KMS-11 (cell line): ENCODE data around the gene YLPM1.

ENCODE experiments used
- H2AFZ ChIP-seq: fragments of 200-600 bp; sonication (generic); 2 replicates; pipeline ENCODE4 v1.6.1; 2016; ENCODE audit warnings: antibody characterized with exemption, mixed run types, low read depth
- H3K27ac ChIP-seq: fragments of 200-600 bp; sonication (generic); 2 replicates; pipeline ENCODE4 v1.6.1; 2016; ENCODE audit warnings: mild to moderate bottlenecking, mixed run types
- H3K27me3 ChIP-seq: fragments of 200-600 bp; sonication (generic); 2 replicates; pipeline ENCODE4 v1.6.1; 2017; ENCODE audit warnings: mild to moderate bottlenecking, low read depth, mixed run types, moderate library complexity; ENCODE audit not compliant: insufficient read depth
- H3K36me3 ChIP-seq: fragments of 200-600 bp; sonication (generic); 2 replicates; pipeline ENCODE4 v1.6.1; 2017; ENCODE audit warnings: mild to moderate bottlenecking, mixed run types; ENCODE audit not compliant: insufficient read depth
- H3K4me1 ChIP-seq: fragments of 200-600 bp; sonication (generic); 2 replicates; pipeline ENCODE4 v1.6.1; 2016; ENCODE audit warnings: mild to moderate bottlenecking, low read depth, mixed run types; ENCODE audit not compliant: poor library complexity, severe bottlenecking
- H3K4me2 ChIP-seq: fragments of 200-600 bp; sonication (generic); 2 replicates; pipeline ENCODE4 v1.7.0; 2016; ENCODE audit warnings: mild to moderate bottlenecking, mixed run types
- H3K4me3 ChIP-seq: fragments of 200-600 bp; sonication (generic); IDR thresholded peaks from 2 replicates; pipeline ENCODE4 v1.6.1; 2017; ENCODE audit warnings: low read depth, low read length, mixed read lengths; ENCODE audit not compliant: insufficient read depth
- H3K79me2 ChIP-seq: fragments of 200-600 bp; sonication (generic); 2 replicates; pipeline ENCODE4 v1.6.1; 2016; ENCODE audit warnings: low read depth, mixed run types; ENCODE audit not compliant: insufficient read depth
- H3K9ac ChIP-seq: fragments of 200-600 bp; sonication (generic); 2 replicates; pipeline ENCODE4 v1.6.1; 2016; ENCODE audit warnings: mild to moderate bottlenecking, mixed run types
- H4K20me1 ChIP-seq: fragments of 200-600 bp; sonication (generic); 2 replicates; pipeline ENCODE4 v1.6.1; 2016; ENCODE audit warnings: mild to moderate bottlenecking, mixed run types; ENCODE audit not compliant: insufficient read depth
- CTCF ChIP-seq: fragments of 200-600 bp; sonication (generic); conservative IDR thresholded peaks from 2 replicates; pipeline ENCODE4 v1.6.1; 2017; ENCODE audit warnings: low read depth, mild to moderate bottlenecking, antibody characterized with exemption, low read length, moderate library complexity, mixed read lengths

The YLPM1 gene

GRCh38 chr14:74841230-74842207 is 78.4 kb downstream of the YLPM1 start:
- no peak overlapping the region for H3K27ac ChIP-seq
- no peaks in the 10 kb centered on the region for H3K79me2 ChIP-seq
- no peak for TF ChIP-seq CTCF
- H3K27me3 ChIP-seq, result no peaks in the 10 kb centered on the region
- H3K4me3 ChIP-seq, result no peak overlapping the region
- no peak overlapping the region for H3K9ac ChIP-seq
- H3K36me3 ChIP-seq, result no peaks in the 10 kb centered on the region
- H3K4me1 ChIP-seq, result peaks cover 17% of the 10 kb centered on the region
- H2AFZ ChIP-seq, result no peak overlapping the region
- no peaks in the 10 kb centered on the region for H4K20me1 ChIP-seq
- H3K4me2 ChIP-seq, result no peak overlapping the region

GRCh38 chr14:74843653-74844052 is 80.5 kb downstream of the YLPM1 start:
- no peak overlapping the region for H3K9ac ChIP-seq
- no peak overlapping the region for H2AFZ ChIP-seq
- H3K36me3 ChIP-seq, result no peaks in the 10 kb centered on the region
- no peaks in the 10 kb centered on the region for H4K20me1 ChIP-seq
- no peak for TF ChIP-seq CTCF
- no peaks in the 10 kb centered on the region for H3K27me3 ChIP-seq
- H3K4me2 ChIP-seq, result no peak overlapping the region
- no peak overlapping the region for H3K4me3 ChIP-seq
- H3K4me1 ChIP-seq, result peaks cover under 1% of the 10 kb centered on the region
- H3K27ac ChIP-seq, result no peak overlapping the region
- no peaks in the 10 kb centered on the region for H3K79me2 ChIP-seq

- Histone ChIP-seq H3K79me2 (no peaks in the 10 kb centered on the region), H2AFZ (no peak overlapping the region), H3K9ac (no peak overlapping the region), H3K4me1 (no peaks in the 10 kb centered on the region), H3K36me3 (no peaks in the 10 kb centered on the region), H3K27ac (no peak overlapping the region), H3K4me3 (no peak overlapping the region), H3K27me3 (no peaks in the 10 kb centered on the region), H3K4me2 (no peak overlapping the region), H4K20me1 (no peaks in the 10 kb centered on the region)
- no peak for TF ChIP-seq CTCF
These were observed 83.1 kb downstream of the YLPM1 start for GRCh38 chr14:74846168-74846567.

- no peaks in the 10 kb centered on the region for H3K27me3 ChIP-seq
- no peak for TF ChIP-seq CTCF
- H3K27ac ChIP-seq, result no peak overlapping the region
- H3K4me1 ChIP-seq, result no peaks in the 10 kb centered on the region
- H4K20me1 ChIP-seq, result no peaks in the 10 kb centered on the region
- H3K4me3 ChIP-seq, result no peak overlapping the region
- no peak overlapping the region for H2AFZ ChIP-seq
- no peaks in the 10 kb centered on the region for H3K79me2 ChIP-seq
- no peak overlapping the region for H3K4me2 ChIP-seq
- no peaks in the 10 kb centered on the region for H3K36me3 ChIP-seq
- no peak overlapping the region for H3K9ac ChIP-seq
These were observed 84.0 kb downstream of the YLPM1 start for GRCh38 chr14:74846968-74847665.
